GM19324 (cell line): ENCODE data around the gene IGBP1.
"Not testable (repeated sequence)": the region's sequence is repeated elsewhere in the genome, so short reads cannot be mapped to it uniquely, and the experiment has no call there.

ENCODE experiments used
- ATAC-seq: cut with Tn5 transposase; IDR thresholded peaks from one replicate; pipeline ENCODE4 v1.9.1; 2021; ENCODE audit warnings: mild to moderate bottlenecking, moderate library complexity; ENCODE audit not compliant: unreplicated experiment, low FRiP score

Gene IGBP1

DNA sequence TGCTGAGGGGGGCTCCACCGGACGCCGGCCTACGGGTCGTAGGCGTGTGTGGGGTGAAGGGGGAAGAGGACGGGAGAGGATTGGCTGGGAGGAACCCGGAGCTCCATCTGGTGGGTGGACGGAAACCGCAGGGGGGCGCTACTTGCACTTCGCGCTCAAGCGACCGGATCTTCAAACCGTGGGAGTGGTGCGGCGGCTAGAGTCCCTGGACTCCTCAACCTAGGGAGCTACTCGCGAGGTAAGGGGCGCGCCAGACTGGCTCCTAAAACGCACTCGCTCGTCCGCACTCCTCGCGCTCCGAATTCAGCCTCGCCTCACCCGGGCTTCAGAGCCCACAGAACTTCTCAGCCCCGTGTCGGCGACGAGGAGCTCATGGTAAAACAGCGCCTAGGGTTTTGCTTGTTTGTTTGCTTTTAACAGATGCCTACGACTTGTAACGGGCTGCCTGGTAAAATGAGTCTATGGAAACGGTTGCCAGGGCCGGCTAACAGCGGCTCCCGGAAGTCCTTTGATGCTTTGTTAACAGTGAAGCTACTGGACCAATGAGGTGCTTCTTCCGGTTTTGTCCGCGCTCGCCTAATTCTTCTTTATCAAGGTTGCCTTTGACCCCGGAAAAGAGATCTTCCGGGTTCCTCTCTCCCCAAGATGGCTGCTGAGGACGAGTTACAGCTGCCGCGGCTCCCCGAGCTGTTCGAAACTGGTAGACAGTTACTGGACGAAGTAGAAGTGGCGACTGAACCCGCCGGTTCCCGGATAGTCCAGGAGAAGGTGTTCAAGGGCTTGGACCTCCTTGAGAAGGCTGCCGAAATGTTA, at the start of gene IGBP1:
Gene IGBP1, plus strand, starts transcription at position 145 of the 813 bp plus-strand sequence. Its CDS starts 501 bp downstream, at position 646.
- ATAC-seq = peak; percentile 87

DNA sequence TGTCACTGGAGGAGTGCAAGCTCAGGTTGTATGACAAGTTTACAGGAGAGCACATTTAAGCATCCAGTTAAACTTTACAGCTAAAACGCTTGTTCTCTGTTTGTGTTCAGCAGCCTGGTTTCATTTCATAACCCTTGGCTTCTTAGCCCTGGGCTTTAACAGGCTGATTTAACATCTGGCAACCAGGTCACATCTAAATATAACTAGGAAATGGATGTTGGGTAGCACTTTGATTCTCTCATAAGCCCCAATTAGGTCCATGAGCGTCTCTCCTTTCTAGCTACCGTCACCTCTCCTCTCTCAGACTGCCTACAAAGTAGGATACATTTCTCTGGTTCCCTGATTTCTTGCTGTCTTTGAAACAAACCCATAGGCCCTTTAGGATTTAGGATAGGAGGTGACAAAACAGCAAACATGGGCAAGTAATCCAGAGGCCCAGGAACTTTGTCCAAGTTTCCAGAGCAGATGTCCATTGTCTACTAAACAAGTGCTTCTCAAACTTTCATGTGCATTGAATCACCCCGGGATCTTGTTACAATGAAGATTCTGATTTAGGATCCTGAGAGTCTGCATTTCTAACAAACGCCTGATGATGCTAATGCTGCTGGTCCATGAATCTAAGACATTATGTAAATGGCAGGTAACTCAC, 48.5 kb upstream of the IGBP1 start:
- ATAC-seq = no peak

DNA sequence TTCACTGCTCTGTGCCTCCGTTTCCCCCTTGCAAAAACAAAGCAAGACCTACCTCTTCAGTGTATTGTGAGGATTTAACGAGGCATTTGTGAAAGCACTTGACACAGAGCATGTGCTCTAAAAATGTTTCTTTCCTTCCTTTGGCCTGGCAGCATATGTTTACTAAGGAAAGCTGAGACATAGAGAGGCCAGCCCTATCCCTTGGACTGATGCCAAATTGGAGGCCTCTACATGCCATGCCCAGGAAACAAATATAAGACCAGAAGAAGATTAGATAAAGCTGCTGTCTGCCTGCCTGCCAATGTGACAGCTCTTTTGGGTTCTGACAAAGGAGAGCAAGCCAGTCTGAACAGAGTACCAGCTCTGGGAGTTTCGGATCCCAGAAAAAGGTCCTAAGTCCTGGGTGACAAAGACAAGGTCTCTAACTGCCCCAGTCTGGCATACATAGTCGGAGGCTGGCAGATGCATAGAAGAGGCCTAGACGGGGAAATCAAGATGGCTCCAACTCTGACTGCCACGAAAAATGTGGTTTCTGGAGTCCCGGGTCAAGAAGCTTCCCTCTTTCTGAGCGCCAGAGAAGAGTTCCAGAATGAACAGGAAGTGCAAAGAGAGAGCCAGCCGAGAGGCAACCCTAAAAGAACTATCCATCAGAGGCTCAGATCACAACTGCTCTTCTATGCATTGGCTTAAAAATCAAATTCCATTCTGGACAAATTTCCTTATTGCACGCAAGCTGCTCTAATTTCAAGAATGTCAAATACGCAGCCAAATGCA, 45.2 kb upstream of the IGBP1 start:
- no peak for ATAC-seq

DNA sequence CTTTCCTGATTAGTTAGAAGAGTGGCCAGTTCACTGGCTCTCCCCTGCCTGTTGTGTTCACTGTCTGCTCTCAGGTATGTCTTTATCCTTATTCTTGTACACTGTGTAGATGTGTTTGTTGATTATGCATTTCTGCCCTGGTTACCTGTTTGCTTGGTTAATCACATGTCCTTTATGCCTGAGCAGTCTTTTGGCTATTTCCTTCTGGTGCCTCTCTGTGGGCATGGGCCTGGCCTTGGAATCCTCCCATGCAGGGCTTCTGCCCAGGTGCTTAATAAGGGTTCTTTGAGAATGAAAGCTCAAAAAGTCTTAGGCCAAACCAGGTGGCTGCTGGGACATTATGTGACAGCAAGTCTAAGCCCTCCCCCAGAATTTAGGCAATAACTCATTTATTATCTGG, 44.5 kb upstream of the IGBP1 start:
- no peak for ATAC-seq

DNA sequence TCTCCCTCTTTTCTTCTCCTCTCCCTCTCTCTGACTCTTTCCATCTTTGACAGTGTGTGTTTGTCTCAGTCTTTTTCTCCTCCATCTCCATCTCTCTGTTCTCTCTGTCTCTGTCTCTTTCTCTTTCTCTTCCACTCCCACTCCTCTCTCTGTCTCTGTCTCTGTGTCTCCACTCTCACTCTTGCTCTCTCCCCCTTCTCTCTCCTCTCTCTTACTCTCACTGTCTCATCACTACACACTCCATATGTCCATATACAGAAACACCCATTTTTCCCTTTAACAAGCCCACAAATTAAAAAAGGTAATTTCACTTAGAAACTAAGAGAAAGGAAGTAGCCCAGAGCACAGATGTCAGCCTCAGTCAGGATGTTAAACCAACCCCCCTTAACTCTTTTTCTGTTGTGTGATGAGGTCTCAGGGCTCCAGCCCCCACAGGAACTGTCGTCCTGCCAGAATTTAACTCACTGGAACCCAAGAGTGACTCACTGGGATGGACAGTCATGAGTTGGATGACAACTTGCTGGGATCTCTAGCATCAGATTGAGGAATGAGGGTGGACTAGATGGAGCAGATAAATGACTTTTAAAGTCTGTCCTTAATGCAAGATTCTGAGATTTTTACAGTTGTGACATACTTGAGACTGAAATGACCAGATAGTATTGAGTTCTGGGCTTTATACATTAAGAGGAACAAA, 43.5 kb upstream of the IGBP1 start:
- ATAC-seq = no peak

DNA sequence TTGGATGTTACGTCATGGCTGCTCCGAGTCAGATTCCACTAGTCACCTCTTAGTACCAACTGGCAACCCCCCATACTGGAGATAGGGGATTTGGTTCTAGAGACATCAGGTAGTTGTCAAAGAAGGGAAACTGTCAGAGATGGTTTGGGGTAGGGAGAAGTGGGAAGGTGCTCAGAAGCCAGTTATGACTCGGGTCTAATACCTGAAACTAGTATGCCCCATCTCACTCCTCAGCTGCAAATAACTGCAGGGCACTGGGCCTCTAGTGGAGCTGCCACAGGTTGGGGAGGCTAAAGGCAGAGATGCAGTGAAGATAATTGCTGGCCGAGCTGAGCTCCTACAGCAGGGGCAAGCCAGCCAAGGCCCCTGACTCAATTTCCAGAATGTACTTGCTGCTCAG, 41.0 kb upstream of the IGBP1 start:
- no peak for ATAC-seq

DNA sequence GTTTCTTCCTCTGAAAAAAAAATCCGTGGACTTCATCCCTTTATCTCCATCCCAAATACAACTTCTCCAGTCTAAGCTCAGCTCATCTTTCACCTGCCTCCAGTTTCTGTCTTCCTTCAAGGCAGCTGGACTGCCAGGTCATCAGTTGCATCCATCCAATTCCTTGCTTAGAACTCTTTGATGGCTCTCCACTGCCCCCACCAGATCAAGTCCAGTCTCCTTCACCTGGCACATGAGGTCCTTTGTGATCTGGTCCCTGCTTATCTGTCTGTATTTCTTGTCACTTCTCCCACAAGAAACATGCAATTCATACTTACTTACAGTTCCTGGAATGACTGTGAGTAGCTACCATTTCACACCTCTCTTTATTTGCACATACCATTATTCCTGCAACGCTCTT, 37.2 kb upstream of the IGBP1 start:
- no peak for ATAC-seq

- ATAC-seq = no peak
Measured at GRCh38 chrX:70105229-70105628, 28.0 kb upstream of the IGBP1 start.

DNA sequence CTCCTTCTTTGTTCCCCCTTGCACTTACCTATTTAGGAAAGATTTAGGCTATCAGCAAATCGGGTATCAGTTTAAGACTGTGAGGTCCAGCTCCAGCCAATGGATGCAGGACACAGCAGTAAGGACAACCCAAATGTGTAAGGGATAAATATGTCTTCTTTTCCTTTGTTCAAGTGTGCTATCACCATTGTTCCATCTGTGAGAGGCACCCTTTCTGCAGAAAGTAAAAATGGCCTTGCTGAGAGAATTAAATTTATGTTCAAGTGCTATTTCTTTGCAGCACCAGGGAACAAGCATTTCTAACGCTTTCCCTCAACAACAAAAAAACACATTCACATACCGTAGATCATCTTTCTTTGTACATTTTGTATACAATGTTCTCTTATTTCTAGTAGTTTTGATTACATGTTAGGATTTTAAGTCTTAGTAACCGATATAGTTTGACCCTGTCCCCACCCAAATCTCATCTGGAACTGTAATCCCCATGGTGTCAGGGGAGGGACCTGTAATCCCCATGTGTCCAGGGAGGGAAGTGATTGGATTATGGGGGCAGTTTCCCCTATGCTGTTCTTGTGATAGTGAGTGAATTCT, 21.7 kb upstream of the IGBP1 start:
- ATAC-seq = not testable (repeated sequence)

GRCh38 chrX:70117738-70118137, 15.5 kb upstream of the IGBP1 start:
- no peak for ATAC-seq

DNA sequence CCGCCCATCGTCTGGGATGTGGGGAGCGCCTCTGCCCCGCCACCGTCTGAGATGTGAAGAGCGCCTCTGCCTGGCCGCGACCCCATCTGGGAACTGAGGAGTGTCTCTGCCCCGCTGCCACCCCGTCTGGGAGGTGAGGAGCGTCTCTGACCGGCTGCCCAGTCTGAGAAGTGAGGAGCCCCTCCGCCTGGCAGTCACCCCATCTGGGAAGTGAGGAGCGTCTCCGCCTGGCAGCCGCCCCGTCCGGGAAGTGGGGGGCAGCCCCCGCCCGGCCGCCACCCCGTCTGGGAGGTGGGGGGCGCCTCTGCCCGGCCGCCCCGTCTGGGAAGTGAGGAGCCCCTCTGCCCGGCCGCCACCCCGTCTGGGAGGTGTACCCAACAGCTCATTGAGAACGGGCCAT, 10.2 kb upstream of the IGBP1 start:
- not testable (repeated sequence) for ATAC-seq

DNA sequence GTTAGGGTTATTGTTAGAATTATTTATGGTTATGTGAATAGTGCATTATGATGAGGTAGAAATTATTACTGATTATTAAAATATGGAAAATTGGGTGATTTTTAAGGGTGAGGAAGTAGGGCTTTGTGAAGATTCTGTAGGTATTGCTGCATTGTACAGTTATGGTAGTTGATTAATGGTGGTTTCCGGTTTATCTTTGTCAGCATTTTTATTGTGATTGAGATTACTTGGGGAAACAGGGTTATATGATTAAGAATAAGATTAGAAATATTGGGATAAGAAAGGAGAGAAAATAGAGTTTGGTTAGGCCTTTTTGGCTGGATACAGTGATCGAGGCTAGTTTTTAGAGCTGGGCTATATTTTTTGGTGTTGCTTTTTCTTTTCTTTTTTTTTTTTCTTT, 8.6 kb upstream of the IGBP1 start:
- no peak for ATAC-seq

GRCh38 chrX:70128071-70128470, 5.2 kb upstream of the IGBP1 start:
- ATAC-seq = no peak

DNA sequence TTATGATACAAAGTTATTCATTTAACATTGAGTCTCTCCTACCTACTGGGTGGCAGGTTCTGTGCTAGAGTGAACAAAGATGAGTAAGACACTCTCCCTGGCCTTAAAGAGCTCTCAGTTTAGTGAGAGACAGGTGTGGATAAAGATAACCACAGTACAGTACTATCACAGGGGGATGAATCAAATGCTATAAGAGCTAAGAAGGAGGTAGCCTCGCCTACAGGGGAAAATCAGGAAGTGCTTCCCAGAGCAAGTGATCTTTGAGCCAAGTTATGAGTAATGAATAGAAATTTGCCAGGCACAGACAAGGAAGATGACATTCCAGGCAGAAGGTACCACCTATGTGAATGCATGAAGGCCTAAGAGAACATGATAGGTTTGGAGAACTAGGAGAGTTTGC, 3.4 kb upstream of the IGBP1 start:
- ATAC-seq = no peak

GRCh38 chrX:70132224-70132623, 1.0 kb upstream of the IGBP1 start:
- no peak for ATAC-seq

DNA sequence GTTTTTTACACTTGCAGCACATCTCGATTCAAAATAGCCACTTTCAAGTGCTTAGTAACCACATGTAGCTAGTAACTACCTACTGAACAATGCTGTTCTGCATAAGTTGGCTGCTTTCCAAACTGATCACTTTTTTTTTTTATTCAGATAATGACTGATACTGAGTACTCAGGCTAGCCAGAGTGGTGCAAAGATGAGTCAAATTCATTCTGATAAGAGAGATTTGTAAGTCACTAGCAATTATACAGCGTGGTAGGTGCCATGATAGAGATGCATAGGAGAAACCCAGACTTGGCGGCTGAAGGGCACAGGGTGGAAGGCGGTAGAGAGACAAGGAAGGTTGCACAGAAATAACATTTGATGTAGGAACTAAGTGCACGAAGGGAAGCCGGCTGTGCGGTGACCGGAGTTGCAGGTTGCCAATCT, 357 bp upstream of the IGBP1 start:
- peak; percentile 4 for ATAC-seq

GRCh38 chrX:70134116-70134477, 850 bp downstream of the IGBP1 start:
- peak; percentile 14 for ATAC-seq

- no peak for ATAC-seq
Measured at GRCh38 chrX:70138622-70139021, 5.4 kb downstream of the IGBP1 start.

GRCh38 chrX:70139736-70140135, 6.5 kb downstream of the IGBP1 start:
- ATAC-seq = no peak

DNA sequence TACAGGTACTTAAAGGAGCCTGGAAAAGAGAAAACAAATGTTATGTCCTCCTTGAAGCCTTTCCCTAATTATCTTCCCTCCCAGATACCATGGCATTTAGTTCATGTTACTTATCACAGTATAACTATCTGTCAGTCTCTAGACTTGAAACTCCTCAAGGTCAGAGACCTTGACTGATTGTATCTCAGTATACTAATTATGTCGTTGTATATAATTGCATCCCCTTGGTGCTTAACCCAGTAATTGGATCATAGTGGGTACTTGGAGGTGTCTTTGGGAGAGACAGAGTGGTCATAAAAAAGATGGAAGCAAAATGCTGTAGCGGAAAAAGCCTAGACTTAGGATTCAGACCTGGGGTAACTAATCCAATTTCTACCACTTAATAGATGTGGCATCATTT, 8.1 kb downstream of the IGBP1 start:
- ATAC-seq = no peak
